Keratinocyte (primary cell): Measurements from ENCODE around the gene SLC6A8.
A peak's percentile ranks its signal among the peaks of the same experiment; 100 is the strongest.

Experiments
- CTCF ChIP-seq, 3 experiments: IDR thresholded peaks in 1 of 3; conservative IDR thresholded peaks in 1 of 3; optimal IDR thresholded peaks in 1 of 3; 2 replicates in 2 of 3; 3 replicates in 1 of 3; pipeline versions ENCODE3 to v1.5.1; 2011; ENCODE audit warnings: low read length in 3 of 3, mild to moderate bottlenecking in 3 of 3, moderate library complexity in 2 of 3, control low read depth in 1 of 3, inconsistent platforms in 1 of 3; ENCODE audit not compliant: insufficient read depth in 2 of 3; ENCODE audit errors: extremely low read depth in 1 of 3
- EZH2 ChIP-seq: IDR thresholded peaks from one replicate; pipeline ENCODE4 v1.6.1; 2012; ENCODE audit warnings: inconsistent platforms, mild to moderate bottlenecking, low read length, moderate library complexity

- TF ChIP-seq CTCF (optimal IDR thresholded peaks at IDR 0.05 in 1 of 3, IDR thresholded peaks at IDR 0.05 in 1 of 3, conservative IDR thresholded peaks at IDR 0.05 in 1 of 3; ENCODE audit: extremely low read depth in 1 of 3, insufficient read depth in 2 of 3, low read length in 3 of 3) (no peak), EZH2 (peak; percentile 32)
Measured at GRCh38 chrX:153672531-153673427, 14.9 kb upstream of the SLC6A8 start.
